Right lobe of liver (tissue), 4 donors: ENCODE results near the gene USP53.

Source experiments
- CTCF ChIP-seq, 4 donors: fragments of 200-600 bp in 3 of 4; fragments of 450-650 bp in 1 of 4; IDR thresholded peaks; one replicate each; pipeline versions ENCODE4 v1.5.1 to v1.8.0; 2016 to 2022; ENCODE audit warnings: antibody characterized with exemption in 4 of 4, mild to moderate bottlenecking in 2 of 4
- POLR2A ChIP-seq: fragments of 450-650 bp; IDR thresholded peaks from one replicate; pipeline ENCODE4 v1.6.1; 2017; ENCODE audit warnings: antibody characterized with exemption, mild to moderate bottlenecking
- donor health status: DM: no; HTN: no; CAD: no.
- donor health status: DM: no; HTN: no; CAD: no.
- donor health status: DM: no; HTN: yes; CAD: no.

GRCh38 chr4:119299260-119299671, 86.8 kb downstream of the USP53 start:
- TF ChIP-seq CTCF (IDR thresholded peaks at IDR 0.05) = no peak
- TF ChIP-seq POLR2A = peak; percentile 38
